Measurements from ENCODE around the gene ANXA10. TPM values are rescaled to one million over a fixed set of nuclear protein-coding genes. Genes with fewer than 3 reads are reported as not detected.

Gene ANXA10
- total and polyA plus RNA-seq, 2 of the 8 experiments (the other 6 are each of a cell fraction or from before 2014, with no cell fraction given), result not detected

DNA sequence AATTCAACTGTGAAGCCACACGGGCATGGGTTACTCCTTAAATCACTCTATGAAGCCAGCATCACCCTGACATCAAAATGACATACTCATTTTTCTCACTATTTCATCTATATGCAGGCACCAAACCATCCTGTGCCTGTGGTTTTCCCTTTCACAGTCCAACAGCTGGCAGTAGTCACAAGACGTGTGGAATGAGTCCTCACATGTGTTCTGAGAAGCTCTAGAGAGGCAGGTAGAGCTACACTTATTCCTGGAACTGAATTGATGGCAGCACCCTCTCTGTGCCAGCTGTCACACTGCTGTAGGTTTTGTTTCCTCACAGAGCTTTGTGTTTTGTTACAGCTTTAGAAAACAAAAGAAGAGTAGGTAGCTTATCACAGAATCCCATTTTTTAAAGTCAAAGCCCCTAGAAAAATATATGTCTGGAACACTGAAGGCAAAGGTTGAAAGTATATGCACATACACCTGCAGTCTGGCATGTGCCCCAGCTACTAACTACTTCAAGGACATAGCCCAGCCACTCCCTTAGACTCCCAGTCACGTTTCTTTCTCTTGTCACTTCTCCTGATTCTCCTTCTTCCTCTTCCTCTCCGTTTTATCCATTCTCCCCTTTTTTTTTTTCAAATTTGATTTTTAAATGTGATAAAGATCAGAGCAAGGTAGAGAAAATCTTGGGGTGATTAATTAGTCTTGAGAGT lies 107.1 kb downstream of the ANXA10 start (continued):
- TF ChIP-seq EGR1 (IDR thresholded peaks at IDR 0.05; ENCODE audit: borderline replicate concordance, low read depth, low read length) (no peak), TAF7 (optimal IDR thresholded peaks at IDR 0.05; ENCODE audit: borderline replicate concordance, low read depth, low read length) (no peak), SP1 (IDR thresholded peaks at IDR 0.05; ENCODE audit: low read depth, low read length) (no peak), JUN (IDR thresholded peaks at IDR 0.05; ENCODE audit: low read depth, low read length) (no peak)
- TF ChIP-seq, protein P1, sequence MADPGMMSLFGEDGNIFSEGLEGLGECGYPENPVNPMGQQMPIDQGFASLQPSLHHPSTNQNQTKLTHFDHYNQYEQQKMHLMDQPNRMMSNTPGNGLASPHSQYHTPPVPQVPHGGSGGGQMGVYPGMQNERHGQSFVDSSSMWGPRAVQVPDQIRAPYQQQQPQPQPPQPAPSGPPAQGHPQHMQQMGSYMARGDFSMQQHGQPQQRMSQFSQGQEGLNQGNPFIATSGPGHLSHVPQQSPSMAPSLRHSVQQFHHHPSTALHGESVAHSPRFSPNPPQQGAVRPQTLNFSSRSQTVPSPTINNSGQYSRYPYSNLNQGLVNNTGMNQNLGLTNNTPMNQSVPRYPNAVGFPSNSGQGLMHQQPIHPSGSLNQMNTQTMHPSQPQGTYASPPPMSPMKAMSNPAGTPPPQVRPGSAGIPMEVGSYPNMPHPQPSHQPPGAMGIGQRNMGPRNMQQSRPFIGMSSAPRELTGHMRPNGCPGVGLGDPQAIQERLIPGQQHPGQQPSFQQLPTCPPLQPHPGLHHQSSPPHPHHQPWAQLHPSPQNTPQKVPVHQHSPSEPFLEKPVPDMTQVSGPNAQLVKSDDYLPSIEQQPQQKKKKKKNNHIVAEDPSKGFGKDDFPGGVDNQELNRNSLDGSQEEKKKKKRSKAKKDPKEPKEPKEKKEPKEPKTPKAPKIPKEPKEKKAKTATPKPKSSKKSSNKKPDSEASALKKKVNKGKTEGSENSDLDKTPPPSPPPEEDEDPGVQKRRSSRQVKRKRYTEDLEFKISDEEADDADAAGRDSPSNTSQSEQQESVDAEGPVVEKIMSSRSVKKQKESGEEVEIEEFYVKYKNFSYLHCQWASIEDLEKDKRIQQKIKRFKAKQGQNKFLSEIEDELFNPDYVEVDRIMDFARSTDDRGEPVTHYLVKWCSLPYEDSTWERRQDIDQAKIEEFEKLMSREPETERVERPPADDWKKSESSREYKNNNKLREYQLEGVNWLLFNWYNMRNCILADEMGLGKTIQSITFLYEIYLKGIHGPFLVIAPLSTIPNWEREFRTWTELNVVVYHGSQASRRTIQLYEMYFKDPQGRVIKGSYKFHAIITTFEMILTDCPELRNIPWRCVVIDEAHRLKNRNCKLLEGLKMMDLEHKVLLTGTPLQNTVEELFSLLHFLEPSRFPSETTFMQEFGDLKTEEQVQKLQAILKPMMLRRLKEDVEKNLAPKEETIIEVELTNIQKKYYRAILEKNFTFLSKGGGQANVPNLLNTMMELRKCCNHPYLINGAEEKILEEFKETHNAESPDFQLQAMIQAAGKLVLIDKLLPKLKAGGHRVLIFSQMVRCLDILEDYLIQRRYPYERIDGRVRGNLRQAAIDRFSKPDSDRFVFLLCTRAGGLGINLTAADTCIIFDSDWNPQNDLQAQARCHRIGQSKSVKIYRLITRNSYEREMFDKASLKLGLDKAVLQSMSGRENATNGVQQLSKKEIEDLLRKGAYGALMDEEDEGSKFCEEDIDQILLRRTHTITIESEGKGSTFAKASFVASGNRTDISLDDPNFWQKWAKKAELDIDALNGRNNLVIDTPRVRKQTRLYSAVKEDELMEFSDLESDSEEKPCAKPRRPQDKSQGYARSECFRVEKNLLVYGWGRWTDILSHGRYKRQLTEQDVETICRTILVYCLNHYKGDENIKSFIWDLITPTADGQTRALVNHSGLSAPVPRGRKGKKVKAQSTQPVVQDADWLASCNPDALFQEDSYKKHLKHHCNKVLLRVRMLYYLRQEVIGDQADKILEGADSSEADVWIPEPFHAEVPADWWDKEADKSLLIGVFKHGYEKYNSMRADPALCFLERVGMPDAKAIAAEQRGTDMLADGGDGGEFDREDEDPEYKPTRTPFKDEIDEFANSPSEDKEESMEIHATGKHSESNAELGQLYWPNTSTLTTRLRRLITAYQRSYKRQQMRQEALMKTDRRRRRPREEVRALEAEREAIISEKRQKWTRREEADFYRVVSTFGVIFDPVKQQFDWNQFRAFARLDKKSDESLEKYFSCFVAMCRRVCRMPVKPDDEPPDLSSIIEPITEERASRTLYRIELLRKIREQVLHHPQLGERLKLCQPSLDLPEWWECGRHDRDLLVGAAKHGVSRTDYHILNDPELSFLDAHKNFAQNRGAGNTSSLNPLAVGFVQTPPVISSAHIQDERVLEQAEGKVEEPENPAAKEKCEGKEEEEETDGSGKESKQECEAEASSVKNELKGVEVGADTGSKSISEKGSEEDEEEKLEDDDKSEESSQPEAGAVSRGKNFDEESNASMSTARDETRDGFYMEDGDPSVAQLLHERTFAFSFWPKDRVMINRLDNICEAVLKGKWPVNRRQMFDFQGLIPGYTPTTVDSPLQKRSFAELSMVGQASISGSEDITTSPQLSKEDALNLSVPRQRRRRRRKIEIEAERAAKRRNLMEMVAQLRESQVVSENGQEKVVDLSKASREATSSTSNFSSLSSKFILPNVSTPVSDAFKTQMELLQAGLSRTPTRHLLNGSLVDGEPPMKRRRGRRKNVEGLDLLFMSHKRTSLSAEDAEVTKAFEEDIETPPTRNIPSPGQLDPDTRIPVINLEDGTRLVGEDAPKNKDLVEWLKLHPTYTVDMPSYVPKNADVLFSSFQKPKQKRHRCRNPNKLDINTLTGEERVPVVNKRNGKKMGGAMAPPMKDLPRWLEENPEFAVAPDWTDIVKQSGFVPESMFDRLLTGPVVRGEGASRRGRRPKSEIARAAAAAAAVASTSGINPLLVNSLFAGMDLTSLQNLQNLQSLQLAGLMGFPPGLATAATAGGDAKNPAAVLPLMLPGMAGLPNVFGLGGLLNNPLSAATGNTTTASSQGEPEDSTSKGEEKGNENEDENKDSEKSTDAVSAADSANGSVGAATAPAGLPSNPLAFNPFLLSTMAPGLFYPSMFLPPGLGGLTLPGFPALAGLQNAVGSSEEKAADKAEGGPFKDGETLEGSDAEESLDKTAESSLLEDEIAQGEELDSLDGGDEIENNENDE (IDR thresholded peaks at IDR 0.05; ENCODE audit: insufficient replicate concordance, low read length), result no peak

Data from H1 (cell line).